GM23248 (cell line): ENCODE data around the gene FOXI2. TPM values are rescaled to one million over a fixed set of nuclear protein-coding genes. Genes with fewer than 3 reads are reported as not detected.

ENCODE experiments used
- DNase-seq: peaks from one replicate; pipeline ENCODE4 v3.0.0-alpha.2; 2015
- H2AFZ ChIP-seq: fragments of 200-600 bp; sonication (generic); 2 replicates; pipeline ENCODE4 v1.6.1; 2016; ENCODE audit warnings: antibody characterized with exemption
- H3F3A ChIP-seq: fragments of 200-600 bp; sonication (generic); 2 replicates; pipeline ENCODE4 v1.6.1; 2016; ENCODE audit warnings: mild to moderate bottlenecking, antibody characterized with exemption, mixed run types; ENCODE audit not compliant: insufficient read depth
- H3K27ac ChIP-seq: fragments of 200-600 bp; sonication (generic); 2 replicates; pipeline ENCODE4 v1.5.1; 2016; ENCODE audit warnings: mild to moderate bottlenecking
- H3K27me3 ChIP-seq: fragments of 200-600 bp; sonication (generic); replicated peaks from 2 replicates; pipeline ENCODE4 v1.6.1; 2016; ENCODE audit warnings: mild to moderate bottlenecking; ENCODE audit not compliant: insufficient read depth
- H3K36me3 ChIP-seq: fragments of 200-600 bp; sonication (generic); 2 replicates; pipeline ENCODE4 v1.6.1; 2016; ENCODE audit warnings: low read depth, mild to moderate bottlenecking
- H3K4me1 ChIP-seq: fragments of 200-600 bp; sonication (generic); 2 replicates; pipeline ENCODE4 v1.6.1; 2016; ENCODE audit warnings: mild to moderate bottlenecking; ENCODE audit not compliant: insufficient read depth
- H3K4me2 ChIP-seq: fragments of 200-600 bp; sonication (generic); one replicate; pipeline ENCODE4 v1.6.1; 2016; ENCODE audit warnings: mild to moderate bottlenecking; ENCODE audit not compliant: unreplicated experiment
- H3K4me3 ChIP-seq: fragments of 200-600 bp; sonication (generic); 2 replicates; pipeline ENCODE4 v1.5.1; 2016; ENCODE audit warnings: mild to moderate bottlenecking
- H3K79me2 ChIP-seq: fragments of 200-600 bp; sonication (generic); 2 replicates; pipeline ENCODE4 v1.6.1; 2016; ENCODE audit warnings: mild to moderate bottlenecking; ENCODE audit not compliant: insufficient read depth
- H3K9ac ChIP-seq: fragments of 200-600 bp; sonication (generic); 2 replicates; pipeline ENCODE4 v1.6.1; 2016; ENCODE audit warnings: mild to moderate bottlenecking
- H3K9me2 ChIP-seq: fragments of 200-600 bp; sonication (generic); 2 replicates; pipeline ENCODE4 v1.6.1; 2016; ENCODE audit warnings: mixed run types, mild to moderate bottlenecking, moderate library complexity; ENCODE audit not compliant: insufficient read depth
- H3K9me3 ChIP-seq: fragments of 200-600 bp; sonication (generic); one replicate; pipeline ENCODE4 v1.6.1; 2017; ENCODE audit warnings: low read depth
- H4K20me1 ChIP-seq: fragments of 200-600 bp; sonication (generic); 2 replicates; pipeline ENCODE4 v1.6.0; 2016; ENCODE audit not compliant: insufficient read depth
- EZH2 ChIP-seq: fragments of 200-600 bp; sonication (generic); IDR thresholded peaks from 2 replicates; pipeline ENCODE4 v1.6.1; 2018; ENCODE audit warnings: antibody characterized with exemption, mild to moderate bottlenecking; ENCODE audit not compliant: insufficient read depth, poor library complexity, severe bottlenecking
- EZH2phosphoT487 ChIP-seq: fragments of 200-600 bp; sonication (generic); IDR thresholded peaks from 2 replicates; pipeline ENCODE4 v1.6.1; 2018; ENCODE audit warnings: antibody characterized with exemption, moderate library complexity, mild to moderate bottlenecking, low read depth; ENCODE audit not compliant: insufficient read depth
- WGBS, 2 experiments: methylation state at CpG; one replicate each; pipeline ENCODE4 v1.1.6; 2015 to 2017; ENCODE audit warnings: low lambda C conversion rate in 2 of 2, low coverage in 1 of 2; ENCODE audit errors: missing lambda C conversion rate in 2 of 2; 5-methylcytosine and 5-hydroxymethylcytosine counted together
- in situ Hi-C: fragments of 300-500 bp; cut with MboI; formaldehyde crosslinking; loops from 2 replicates; pipeline ENCODE4 v1.15.0; 2020
- polyA plus RNA-seq: library from polyadenylated mRNA; unstranded; fragments of >200 nt; fragmentation: Nextera tagmentation; extraction: Ambion mirVana; gene quantifications from 2 replicates; pipeline ENCODE4 v1.2.1, GENCODE V29; 2016
- total RNA-seq: library from RNA; depleted of rRNA; stranded (reverse); fragments of >200 nt; shearing (Covaris generic); gene quantifications from 2 replicates; pipeline ENCODE4 v1.2.3, GENCODE V29; 2014

Gene FOXI2
- total and polyA plus RNA-seq, 2 experiments from 2014 or later, result not detected

DNA sequence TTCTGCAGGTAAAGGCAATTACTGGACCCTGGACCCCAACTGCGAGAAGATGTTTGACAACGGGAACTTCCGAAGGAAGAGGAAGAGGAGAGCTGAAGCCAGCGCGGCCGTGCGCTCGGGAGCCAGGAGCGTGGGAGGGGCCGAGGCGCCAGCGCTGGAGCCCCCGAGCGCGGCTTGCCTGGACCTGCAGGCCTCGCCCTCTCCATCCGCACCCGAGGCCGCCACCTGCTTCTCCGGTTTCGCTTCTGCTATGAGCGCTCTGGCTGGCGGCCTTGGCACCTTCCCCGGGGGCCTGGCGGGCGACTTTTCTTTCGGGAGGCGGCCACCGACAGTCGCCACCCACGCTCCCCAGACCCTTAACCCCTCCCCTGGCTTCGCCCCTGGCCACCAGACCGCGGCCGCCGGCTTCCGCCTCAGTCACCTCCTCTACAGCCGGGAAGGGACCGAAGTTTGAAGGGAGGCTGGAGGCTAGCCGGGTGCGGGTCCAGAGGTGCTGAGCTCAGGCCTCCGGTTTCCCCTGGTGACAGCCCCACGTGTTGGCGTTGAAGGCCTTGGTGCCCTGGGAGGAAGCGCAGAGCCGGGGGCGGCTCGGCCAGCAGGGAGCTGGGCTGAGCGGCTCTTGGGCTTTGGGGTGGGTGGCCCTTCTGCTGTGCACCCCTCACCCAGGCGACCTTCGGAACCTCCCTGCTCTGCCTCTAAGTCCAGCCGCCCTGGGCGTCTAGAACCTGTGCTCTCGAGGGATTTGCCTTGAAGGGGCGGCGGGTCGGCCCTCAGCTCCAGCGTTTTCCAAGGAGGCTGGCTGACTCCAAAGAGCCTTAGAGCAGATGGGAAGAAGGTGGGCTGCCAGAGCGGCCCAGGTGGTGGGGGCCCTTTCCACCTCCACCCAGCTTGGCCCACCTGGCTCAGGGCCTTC lies 1.8 kb downstream of the FOXI2 start:
- H3K27me3 ChIP-seq, result peaks cover 26% of the 10 kb centered on the region
- H3K36me3 ChIP-seq, result no peaks in the 10 kb centered on the region
- H3K79me2 ChIP-seq, result no peaks in the 10 kb centered on the region
- no peaks in the 10 kb centered on the region for H3F3A ChIP-seq
- in situ Hi-C loops, result no loop called here
- H4K20me1 ChIP-seq, result no peaks in the 10 kb centered on the region
- H3K4me3 ChIP-seq, result no peak overlapping the region
- H2AFZ ChIP-seq, result no peak overlapping the region
- no peaks in the 10 kb centered on the region for H3K4me1 ChIP-seq
- H3K9me3 ChIP-seq, result no peaks in the 10 kb centered on the region
- no peak for DNase-seq
- H3K4me2 ChIP-seq, result no peak overlapping the region
- WGBS, 2 experiments, result 11 to 12% methylated on average over 50 to 57 of the region's 59 CpGs
- no peaks in the 10 kb centered on the region for H3K9me2 ChIP-seq
- H3K27ac ChIP-seq, result no peak overlapping the region
- no peak overlapping the region for H3K9ac ChIP-seq
- TF ChIP-seq EZH2phosphoT487, result no peak
- no peak for TF ChIP-seq EZH2

DNA sequence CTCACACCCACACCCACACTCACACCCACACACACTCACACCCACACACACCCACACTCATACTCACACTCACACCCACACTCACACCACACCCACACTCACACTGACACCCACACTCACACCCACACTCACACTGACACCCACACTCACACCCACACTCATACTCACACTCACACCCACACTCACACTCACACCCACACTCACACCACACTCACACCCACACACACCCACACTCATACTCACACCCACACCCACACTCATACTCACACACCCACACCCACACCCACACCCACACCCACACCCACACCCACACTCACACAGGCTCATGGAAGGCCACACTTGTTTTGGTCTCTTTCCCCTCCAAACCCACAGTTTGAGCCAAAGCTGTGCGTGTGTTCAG lies 2.9 kb downstream of the FOXI2 start:
- WGBS, 2 experiments, result 59 to 83% methylated on average over 1 of the region's 1 CpG
- H3F3A ChIP-seq, result no peaks in the 10 kb centered on the region
- H3K4me2 ChIP-seq, result no peak overlapping the region

DNA sequence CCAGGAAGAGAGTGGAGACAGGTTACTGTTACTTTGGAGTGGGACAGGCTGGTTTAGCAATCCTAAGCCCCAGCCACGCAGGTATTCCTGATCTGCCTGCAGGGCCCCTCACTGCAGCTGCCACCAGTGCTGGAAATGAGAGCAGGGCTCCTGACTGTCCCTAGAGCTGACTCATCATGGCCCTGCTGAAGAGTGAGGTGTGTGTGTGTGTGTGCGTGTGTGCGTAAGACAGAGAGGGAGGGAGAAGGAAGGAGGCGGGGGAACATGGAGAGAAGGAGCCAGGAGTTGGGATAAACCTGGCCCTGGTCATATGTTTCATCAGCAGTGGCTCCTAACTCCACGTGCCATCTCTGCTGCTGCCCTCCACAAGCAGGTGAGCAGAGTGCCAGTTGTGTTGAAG lies 3.6 kb downstream of the FOXI2 start:
- DNase-seq, result peak; percentile 3
- no peak overlapping the region for H2AFZ ChIP-seq
- H3K4me3 ChIP-seq, result no peak overlapping the region
- TF ChIP-seq EZH2phosphoT487 (no peak), EZH2 (no peak)
- H3K36me3 ChIP-seq, result no peaks in the 10 kb centered on the region
- no peaks in the 10 kb centered on the region for H4K20me1 ChIP-seq
- H3F3A ChIP-seq, result no peaks in the 10 kb centered on the region
- no peak overlapping the region for H3K9ac ChIP-seq
- WGBS, 2 experiments, result 60 to 68% methylated on average over 5 of the region's 5 CpGs
- no peaks in the 10 kb centered on the region for H3K79me2 ChIP-seq
- no peak overlapping the region for H3K27ac ChIP-seq
- peaks cover 13% of the 10 kb centered on the region for H3K27me3 ChIP-seq
- no peak overlapping the region for H3K4me2 ChIP-seq
- H3K9me3 ChIP-seq, result no peaks in the 10 kb centered on the region
- in situ Hi-C loops, result no loop called here
- no peaks in the 10 kb centered on the region for H3K9me2 ChIP-seq
- no peaks in the 10 kb centered on the region for H3K4me1 ChIP-seq

More for the DNA sequence above, 2.9 kb downstream of the FOXI2 start:
- Histone ChIP-seq H3K4me3 (no peak overlapping the region), H3K9ac (no peak overlapping the region), H4K20me1 (no peaks in the 10 kb centered on the region), H3K27me3 (peaks cover 20% of the 10 kb centered on the region), H3K4me1 (no peaks in the 10 kb centered on the region), H3K9me2 (no peaks in the 10 kb centered on the region), H3K9me3 (no peaks in the 10 kb centered on the region), H3K36me3 (no peaks in the 10 kb centered on the region), H3K79me2 (no peaks in the 10 kb centered on the region), H2AFZ (no peak overlapping the region), H3K27ac (no peak overlapping the region)
- in situ Hi-C loops, result no loop called here
- TF ChIP-seq EZH2phosphoT487, result no peak
- no peak for TF ChIP-seq EZH2
- DNase-seq, result no peak

DNA sequence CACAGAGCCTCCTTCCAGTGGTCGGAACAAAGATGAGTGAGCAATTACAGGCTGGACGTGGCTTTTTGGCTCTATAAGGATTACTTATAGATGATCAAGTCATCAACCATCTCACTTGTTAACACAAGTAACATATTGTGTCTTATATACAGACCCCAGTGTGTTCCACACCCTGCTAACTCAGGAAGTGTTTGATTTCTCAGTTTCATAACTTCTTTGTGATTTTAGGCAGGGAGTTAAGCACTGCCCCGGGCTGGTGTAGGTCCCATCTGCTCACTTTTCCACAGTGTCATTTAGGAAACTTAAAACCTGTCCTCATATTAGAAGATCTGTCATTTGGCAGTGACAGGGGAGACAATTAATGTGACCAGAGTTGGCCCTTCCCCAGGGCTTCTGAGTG lies 6.2 kb downstream of the FOXI2 start:
- Histone ChIP-seq H3K4me1 (no peaks in the 10 kb centered on the region), H2AFZ (no peak overlapping the region), H3K4me2 (no peak overlapping the region), H3F3A (no peaks in the 10 kb centered on the region), H3K9ac (no peak overlapping the region), H3K36me3 (no peaks in the 10 kb centered on the region), H4K20me1 (no peaks in the 10 kb centered on the region), H3K27ac (no peak overlapping the region), H3K4me3 (no peak overlapping the region), H3K9me2 (no peaks in the 10 kb centered on the region), H3K27me3 (peaks cover 3% of the 10 kb centered on the region), H3K9me3 (no peaks in the 10 kb centered on the region), H3K79me2 (no peaks in the 10 kb centered on the region)
- DNase-seq, result no peak
- in situ Hi-C loops, result no loop called here
- no peak for TF ChIP-seq EZH2phosphoT487
- no peak for TF ChIP-seq EZH2
- WGBS, 2 experiments, result 7 to 9% methylated on average over 3 of the region's 3 CpGs
